Hematopoietic multipotent progenitor cell treated with erythropoietin and hydrocortisone succinate and interleukin-3 and kit ligand, for 15 days (in vitro differentiated cells): ENCODE results near the gene PAEP.

ENCODE experiments used
- DNase-seq: peaks from one replicate; pipeline ENCODE4 v3.0.0-alpha.2; 2015; ENCODE audit warnings: low spot score

Gene PAEP

DNA sequence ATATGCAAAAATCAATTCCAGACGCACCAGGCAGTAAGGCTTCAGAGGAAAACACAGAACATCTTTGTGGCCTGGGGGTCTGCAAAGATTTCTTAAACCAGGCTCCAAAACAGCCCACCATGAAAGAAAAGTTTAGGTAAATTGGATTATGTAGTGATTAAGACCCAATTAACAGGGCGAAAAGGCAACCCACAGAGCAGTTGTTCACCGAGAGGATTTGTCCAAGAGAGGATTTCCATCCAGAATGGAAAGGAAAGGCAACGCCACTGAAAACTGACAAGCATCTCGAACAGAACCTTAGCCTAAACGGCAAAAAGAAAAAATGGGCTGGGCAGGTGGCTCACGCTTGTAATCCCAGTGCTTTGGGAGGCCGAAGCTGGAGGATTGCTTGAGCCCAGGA lies 40.4 kb downstream of the PAEP start:
- DNase-seq: no peak

DNA sequence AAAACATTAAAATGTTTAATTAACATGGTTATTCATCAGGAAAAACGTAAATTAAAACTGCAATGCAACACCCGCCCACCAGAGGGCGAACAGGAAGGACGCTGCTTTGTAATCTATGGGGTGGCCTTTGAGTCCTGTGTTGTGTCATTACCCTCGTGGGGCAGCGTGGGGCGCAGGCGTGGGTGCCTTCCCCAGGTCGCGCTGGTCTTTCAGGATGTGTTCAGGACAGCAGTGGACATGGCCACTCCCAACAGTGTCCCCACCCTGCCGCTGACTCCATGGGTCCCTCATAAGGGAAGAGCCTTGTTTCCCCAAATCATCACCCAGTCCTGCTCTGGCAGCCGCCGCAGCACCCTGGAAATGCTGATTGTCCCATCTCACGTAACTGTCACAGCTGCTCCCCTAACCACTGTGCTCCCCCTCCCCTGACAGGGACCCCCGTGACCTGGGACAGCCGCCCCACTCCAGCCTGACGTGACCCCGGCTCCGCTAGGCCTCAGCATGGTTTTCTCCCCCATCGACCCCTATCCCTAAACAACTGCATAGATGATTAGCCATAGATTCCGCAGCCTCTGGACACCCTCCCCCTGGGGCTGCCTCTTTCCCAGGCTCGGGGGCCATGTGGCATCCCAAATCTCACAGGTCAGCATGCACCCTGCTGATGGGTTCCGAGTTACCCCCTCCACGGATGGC lies 41.4 kb downstream of the PAEP start:
- DNase-seq: peak; percentile 61

- no peak for DNase-seq
Measured at GRCh38 chr9:135604437-135605237, 43.1 kb downstream of the PAEP start.

GRCh38 chr9:135605238-135605781 lies 43.8 kb downstream of the PAEP start:
- no peak for DNase-seq

DNA sequence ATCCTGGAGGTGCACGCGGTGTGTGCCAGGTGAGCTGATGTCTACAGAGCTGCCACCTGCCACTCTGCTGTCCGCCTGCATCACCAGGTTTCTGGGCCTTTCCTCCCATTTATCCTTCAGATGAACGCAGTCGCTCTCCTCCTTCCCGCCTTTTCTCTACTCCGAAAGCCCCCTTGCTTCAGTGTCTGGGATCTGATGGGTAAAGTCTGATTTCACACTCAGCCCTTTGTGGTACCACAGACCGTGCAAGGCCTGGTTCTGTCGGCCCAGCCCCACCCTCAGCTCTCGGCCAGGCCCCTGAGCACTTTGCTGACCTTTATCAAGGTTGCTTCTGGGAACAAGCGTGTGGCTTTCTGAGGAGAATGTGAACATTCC lies 45.3 kb downstream of the PAEP start:
- DNase-seq: no peak

DNA sequence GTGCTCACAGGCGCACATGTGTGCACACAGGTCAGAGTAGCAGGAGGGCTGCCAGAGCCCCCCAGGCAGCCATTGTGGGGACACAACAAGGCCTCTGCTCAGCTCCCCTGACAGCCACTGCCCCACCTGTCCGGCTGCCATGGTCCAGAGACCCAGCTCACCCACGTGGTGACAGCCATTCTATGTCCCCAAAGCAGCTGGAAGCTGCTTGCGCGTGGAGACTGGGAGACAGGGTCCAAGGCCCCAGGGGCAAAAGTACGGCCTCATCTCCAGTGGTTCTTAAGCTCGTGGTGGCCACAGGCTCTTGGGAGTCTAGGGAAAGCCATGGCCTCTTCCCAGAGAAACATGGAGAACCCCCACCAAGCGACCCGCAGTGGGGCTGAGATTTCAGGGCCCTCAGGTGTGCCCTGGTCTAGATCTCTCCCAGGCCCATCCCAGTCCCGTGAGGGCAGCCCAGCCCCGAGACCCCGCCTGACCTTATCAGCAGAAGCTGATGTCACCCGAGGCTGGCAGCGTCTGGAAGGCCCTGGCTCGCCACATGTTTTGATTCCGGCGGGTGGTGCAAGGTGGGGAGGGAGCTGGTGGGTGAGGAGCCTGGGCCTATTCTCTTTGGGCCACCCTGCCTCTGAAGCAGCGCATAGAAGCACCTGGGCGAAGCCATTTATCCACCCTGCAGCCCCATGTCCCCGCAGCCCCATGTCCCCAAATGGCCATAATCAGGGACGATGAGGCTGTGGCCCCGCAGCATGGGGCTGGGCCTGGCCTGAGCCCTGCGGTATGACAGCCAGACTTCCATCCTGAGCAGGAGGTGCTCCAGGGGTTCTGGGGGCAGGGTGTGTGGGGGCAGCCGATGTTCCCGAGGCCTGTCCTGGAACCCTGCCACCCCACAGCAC lies 46.1 kb downstream of the PAEP start:
- DNase-seq: no peak

DNA sequence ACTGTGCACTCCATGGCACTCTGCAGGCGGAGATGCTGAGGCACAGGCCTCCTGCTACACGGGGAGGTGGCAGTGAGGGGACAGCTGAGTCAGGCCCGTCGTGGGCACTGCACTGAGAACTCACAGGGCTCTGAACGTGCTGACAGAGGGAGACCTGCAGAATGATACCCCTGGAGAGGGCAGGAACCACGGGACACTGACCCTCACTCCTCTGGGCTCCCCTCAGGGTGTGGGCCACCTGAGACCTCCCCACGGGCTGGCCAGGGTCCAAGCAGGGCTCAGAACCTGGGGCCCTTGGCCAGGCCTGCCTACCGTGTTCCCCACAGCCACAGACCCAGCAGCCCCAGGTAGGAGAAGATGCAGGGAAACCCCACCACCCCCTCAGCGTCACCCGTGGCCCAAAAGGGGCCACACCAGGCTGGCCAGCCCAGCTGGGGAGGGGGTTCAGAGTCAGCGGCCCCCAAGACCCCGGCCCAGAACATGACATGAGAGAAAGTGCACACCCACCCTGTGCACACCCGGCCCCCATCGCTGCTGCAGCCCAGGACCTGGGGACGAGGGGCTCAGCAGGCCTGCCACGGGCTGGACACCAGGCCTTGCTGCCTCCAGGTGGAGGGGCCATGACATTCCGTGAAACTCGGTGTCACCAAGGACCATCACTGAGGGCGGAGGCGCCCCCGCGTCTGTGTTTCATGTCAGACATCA lies 46.9 kb downstream of the PAEP start:
- DNase-seq: no peak

- DNase-seq: no peak
Measured at GRCh38 chr9:135608999-135609317, 47.4 kb downstream of the PAEP start.

DNA sequence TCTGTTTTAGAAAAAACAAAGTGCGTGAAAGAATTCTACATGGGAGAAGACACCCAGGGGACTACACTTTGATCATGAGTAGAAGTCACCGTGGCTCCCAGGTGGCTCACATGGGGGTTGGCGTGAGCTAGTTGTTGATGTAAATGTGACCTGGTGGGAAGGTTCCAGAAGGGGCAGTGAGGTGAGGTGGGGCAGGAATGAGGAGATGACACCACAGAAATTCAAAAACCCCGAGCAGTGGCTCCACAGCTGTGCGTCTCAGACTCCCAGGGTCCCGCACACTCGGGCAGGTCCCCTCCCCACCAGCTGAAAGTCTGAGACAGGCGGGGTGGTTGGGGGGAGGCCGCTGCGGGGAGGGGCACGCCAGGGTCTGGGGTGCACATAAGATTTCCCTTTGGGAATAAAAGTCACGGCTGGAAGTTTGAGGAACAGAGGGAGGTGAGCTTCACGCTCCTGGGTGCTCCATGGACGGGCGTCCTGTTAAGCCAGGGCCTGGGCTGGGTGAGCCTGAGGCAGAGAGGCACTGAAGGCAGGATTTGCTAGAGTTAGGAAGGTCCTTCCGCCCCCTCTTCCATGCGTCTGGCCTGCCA lies 47.9 kb downstream of the PAEP start:
- DNase-seq: no peak

DNA sequence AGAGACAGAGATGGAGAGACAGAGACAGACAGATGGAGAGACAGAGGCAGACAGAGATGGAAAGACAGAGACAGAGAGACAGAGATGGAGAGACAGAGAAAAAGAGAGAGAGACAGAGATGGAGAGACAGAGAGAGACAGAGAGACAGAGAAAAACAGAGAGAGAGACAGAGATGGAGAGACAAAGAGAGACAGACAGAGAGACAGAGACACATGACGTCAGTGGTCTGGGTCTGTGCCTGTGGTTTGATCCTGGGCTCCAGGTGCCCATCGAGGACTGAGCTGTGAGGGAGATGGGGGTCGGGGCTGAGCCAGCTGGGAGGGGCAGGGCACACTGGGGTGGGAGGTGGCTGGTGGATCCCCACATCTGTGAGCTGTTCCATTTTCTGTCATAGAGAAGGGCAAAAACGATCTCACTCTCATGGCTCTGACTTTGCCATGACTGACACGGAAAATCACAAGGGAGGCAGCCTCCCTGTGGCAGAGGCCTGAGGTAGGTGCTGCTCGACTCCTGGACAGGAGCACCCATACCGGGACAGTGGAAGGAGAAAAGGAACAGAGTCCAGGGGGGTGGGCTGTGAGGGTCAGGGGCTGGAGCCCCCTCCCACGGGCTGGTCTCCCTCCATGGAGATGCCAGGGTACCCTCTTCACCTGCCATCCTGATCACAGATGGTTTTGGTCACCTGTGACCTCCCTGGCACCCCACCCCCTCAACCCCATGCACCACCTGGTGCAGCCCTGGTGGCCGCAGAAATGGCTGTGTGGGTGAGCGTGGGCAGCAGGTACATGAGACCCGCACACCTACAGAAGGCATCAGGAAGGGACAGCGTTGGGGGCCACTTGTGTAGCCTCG lies 49.0 kb downstream of the PAEP start:
- DNase-seq: no peak

DNA sequence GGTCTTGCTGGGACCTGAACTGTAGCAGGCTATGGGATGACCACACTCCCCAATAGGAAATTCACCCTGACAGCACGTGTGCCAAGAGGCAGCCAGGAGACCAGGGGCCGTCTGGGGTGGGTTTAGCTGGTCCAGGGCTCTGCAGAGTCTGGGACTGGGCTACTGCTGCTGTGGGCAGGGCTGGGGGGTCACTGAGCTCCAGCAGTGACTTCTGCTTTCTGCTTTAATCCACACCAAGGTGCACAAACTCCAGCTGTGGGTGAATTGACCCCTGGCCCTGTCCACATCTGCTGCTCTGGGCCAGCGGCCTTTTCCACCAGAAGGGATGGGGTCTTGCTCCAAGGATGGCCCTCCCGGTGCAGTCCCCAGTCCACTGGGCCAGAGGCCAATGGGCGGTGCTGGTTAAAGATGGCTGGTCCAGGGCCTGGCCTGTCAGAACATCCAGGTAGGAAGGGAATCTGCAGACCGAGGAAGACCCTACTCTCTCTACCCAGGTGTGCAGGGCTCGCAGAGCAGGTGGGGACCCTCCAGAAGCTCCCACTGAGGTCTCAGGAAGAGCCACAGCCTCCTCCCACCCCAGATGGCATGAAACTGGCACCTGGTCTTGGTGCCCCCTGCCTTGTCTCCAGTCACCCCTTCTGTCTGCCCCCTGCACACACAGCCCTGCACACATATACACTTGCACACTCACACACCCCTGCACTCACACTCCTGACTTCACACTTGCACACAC lies 49.8 kb downstream of the PAEP start:
- no peak for DNase-seq

GRCh38 chr9:135611875-135612209 lies 50.3 kb downstream of the PAEP start:
- DNase-seq: no peak

DNA sequence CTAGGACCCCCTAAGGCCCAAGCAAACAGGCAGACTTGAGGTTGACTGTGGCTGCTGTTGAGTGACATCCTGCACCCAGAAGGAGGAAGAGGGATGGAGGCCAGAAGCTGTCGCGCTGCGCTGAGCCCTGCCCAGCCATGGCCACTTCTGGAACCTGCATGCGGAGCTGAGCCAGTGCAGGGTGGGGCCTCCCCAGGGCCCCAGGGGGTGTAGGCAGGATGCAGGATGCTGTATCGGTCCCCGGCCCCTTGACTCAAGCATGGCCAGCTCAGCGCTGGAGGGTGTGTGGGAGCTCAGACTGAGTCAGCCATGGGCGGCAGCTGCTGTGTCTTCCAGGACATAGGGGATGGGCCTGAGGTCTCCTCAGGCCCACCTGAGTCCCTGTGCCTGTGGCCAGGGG lies 50.9 kb downstream of the PAEP start:
- DNase-seq: no peak

- DNase-seq: no peak
Measured at GRCh38 chr9:135612981-135613910, 51.7 kb downstream of the PAEP start.

- no peak for DNase-seq
Measured at GRCh38 chr9:135613946-135614805, 52.6 kb downstream of the PAEP start.

DNA sequence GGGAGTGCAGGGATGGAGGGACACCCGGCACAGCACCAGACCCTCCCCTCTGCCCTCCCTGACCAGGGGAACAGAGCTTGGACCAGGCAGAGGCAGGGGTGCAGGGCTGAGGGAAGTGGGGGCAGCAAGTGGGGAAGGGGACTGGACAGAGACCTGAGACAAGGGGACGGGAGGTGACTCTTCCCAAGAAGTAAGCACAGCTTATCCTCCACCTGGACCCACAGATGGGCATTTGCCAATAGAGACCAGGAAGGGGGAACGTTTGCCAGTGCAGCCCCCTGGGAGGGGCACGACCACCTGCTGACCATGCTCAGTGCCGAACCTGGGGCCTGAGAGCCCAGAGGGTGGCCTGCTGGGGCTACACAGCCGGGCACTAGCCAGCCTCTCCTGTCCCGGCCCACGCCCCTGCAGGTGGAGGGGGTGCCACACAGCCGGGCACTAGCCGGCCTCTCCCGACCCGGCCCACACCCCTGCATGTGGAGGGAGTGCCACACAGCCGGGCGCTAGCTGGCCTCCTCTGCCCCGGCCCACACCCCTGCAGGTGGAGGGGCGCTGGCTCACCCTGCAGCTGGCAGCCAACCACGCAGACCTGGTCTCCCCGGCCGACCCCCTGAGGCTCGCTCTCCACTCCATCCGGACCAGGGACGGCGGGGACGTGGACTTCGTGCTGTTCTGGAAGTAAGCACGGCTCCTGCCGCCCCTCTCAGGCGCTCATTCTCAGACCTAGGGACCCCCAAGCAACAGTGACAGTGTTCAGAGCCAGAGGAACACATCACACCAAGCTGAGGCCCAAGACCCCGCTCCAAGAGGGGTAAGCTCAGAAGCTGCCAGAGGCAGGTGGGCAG lies 53.5 kb downstream of the PAEP start:
- no peak for DNase-seq
